ENCODE results near the gene ACAA2. TPM values are rescaled to one million over a fixed set of nuclear protein-coding genes. Genes with fewer than 3 reads are reported as not detected.
A peak's percentile ranks its signal among the peaks of the same experiment; 100 is the strongest.

The ACAA2 gene
- polyA plus RNA-seq, 1 donor (not counting 4 experiments of a cell fraction or from before 2014, with no cell fraction given) = 2.3 TPM

GRCh38 chr18:49778826-49779465 is 34.4 kb downstream of the ACAA2 start:
- Histone ChIP-seq H3K9ac (ENCODE audit: control insufficient read depth, extremely low read depth, insufficient read depth, low read length) (no peak overlapping the region), H4K20me1 (ENCODE audit: control insufficient read depth, extremely low read depth, insufficient read depth, low read length) (no peaks in the 10 kb centered on the region), H3K4me2 (ENCODE audit: control insufficient read depth, extremely low read depth, insufficient read depth, low read depth, low read length) (no peak overlapping the region), H2AFZ (ENCODE audit: control insufficient read depth, low read length) (peak overlapping the region; percentile 47), H3K9me3 (ENCODE audit: control insufficient read depth, low read depth, low read length) (no peaks in the 10 kb centered on the region), H3K9me1 (ENCODE audit: control insufficient read depth, extremely low read depth, insufficient read depth, low read length) (no peaks in the 10 kb centered on the region), H3K27ac (ENCODE audit: control insufficient read depth, insufficient read depth, low read length) (no peak overlapping the region), H3K27me3 (ENCODE audit: control insufficient read depth, extremely low read depth, insufficient read depth, low read length) (no peaks in the 10 kb centered on the region), H3K4me1 (ENCODE audit: control insufficient read depth, extremely low read depth, insufficient read depth, low read length) (peaks cover 7% of the 10 kb centered on the region), H3K36me3 (ENCODE audit: control insufficient read depth in 2 of 2, extremely low read depth in 1 of 2, insufficient read depth in 2 of 2, low read length in 2 of 2) (no peaks in the 10 kb centered on the region), H3K4me3 (ENCODE audit: control insufficient read depth in 2 of 3, extremely low read depth in 1 of 3, insufficient read depth in 2 of 3, low read depth in 1 of 3, low read length in 3 of 3) (no peak overlapping the region), H3K79me2 (ENCODE audit: control insufficient read depth, insufficient read depth, low read length) (no peaks in the 10 kb centered on the region)
- FAIRE-seq (no peak), DNase-seq (ENCODE audit: low read depth, low spot score) (peak; percentile 13)
- TF ChIP-seq EZH2 (IDR thresholded peaks at IDR 0.05; ENCODE audit: low read length) = no peak
- TF ChIP-seq, protein P1, sequence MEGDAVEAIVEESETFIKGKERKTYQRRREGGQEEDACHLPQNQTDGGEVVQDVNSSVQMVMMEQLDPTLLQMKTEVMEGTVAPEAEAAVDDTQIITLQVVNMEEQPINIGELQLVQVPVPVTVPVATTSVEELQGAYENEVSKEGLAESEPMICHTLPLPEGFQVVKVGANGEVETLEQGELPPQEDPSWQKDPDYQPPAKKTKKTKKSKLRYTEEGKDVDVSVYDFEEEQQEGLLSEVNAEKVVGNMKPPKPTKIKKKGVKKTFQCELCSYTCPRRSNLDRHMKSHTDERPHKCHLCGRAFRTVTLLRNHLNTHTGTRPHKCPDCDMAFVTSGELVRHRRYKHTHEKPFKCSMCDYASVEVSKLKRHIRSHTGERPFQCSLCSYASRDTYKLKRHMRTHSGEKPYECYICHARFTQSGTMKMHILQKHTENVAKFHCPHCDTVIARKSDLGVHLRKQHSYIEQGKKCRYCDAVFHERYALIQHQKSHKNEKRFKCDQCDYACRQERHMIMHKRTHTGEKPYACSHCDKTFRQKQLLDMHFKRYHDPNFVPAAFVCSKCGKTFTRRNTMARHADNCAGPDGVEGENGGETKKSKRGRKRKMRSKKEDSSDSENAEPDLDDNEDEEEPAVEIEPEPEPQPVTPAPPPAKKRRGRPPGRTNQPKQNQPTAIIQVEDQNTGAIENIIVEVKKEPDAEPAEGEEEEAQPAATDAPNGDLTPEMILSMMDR (optimal IDR thresholded peaks at IDR 0.05 in 1 of 3, IDR thresholded peaks at IDR 0.05 in 1 of 3, conservative IDR thresholded peaks at IDR 0.05 in 1 of 3; ENCODE audit: extremely low read depth in 1 of 3, insufficient read depth in 2 of 3, low read length in 3 of 3) = no peak
- dilution Hi-C loops (cut with MboI; ENCODE audit: extremely low pct_ligation_motif_present, low sequenced_read_pairs) = no loop called here

DNA sequence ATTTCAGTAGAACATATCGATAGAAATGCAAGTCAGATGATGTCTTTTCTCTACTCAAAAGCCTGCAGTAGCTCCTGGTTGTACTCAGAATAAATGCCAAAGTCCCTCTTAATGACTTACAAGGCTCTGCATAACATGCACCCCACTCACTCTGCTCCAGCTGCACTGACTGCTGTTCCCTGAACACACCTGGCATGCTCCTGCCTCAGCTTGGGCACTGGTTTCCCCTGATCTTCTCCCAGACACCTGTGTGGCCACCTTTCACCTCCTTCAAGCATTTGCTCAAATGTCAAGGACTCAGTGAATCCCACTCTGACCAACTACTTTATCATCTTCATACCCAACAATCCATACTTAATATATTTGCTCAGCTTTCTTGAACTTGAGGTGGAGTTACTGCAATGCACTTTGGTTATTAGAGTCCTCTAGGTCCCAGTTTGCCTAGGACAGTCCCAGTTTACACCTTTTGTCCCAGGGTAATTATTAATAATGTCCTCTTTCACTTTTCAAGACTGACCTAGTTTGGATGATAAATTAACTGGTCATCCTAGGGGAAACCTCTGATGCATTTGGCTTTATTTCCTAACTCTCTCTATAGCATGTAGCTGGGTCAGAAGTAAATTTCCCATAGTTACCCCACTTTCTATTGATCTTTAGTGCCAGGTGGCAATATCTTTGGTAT is 44.1 kb downstream of the ACAA2 start:
- Histone ChIP-seq H2AFZ (ENCODE audit: control insufficient read depth, low read length) (no peak overlapping the region), H3K9ac (ENCODE audit: control insufficient read depth, extremely low read depth, insufficient read depth, low read length) (no peak overlapping the region), H3K9me1 (ENCODE audit: control insufficient read depth, extremely low read depth, insufficient read depth, low read length) (no peaks in the 10 kb centered on the region), H3K36me3 (ENCODE audit: control insufficient read depth in 2 of 2, extremely low read depth in 1 of 2, insufficient read depth in 2 of 2, low read length in 2 of 2) (no peaks in the 10 kb centered on the region), H3K27me3 (ENCODE audit: control insufficient read depth, extremely low read depth, insufficient read depth, low read length) (no peaks in the 10 kb centered on the region), H3K4me1 (ENCODE audit: control insufficient read depth, extremely low read depth, insufficient read depth, low read length) (no peaks in the 10 kb centered on the region), H4K20me1 (ENCODE audit: control insufficient read depth, extremely low read depth, insufficient read depth, low read length) (no peaks in the 10 kb centered on the region), H3K4me3 (ENCODE audit: control insufficient read depth in 2 of 3, extremely low read depth in 1 of 3, insufficient read depth in 2 of 3, low read depth in 1 of 3, low read length in 3 of 3) (no peak overlapping the region), H3K4me2 (ENCODE audit: control insufficient read depth, extremely low read depth, insufficient read depth, low read depth, low read length) (no peak overlapping the region), H3K79me2 (ENCODE audit: control insufficient read depth, insufficient read depth, low read length) (no peaks in the 10 kb centered on the region), H3K27ac (ENCODE audit: control insufficient read depth, insufficient read depth, low read length) (no peak overlapping the region), H3K9me3 (ENCODE audit: control insufficient read depth, low read depth, low read length) (no peaks in the 10 kb centered on the region)
- dilution Hi-C loops (cut with MboI; ENCODE audit: extremely low pct_ligation_motif_present, low sequenced_read_pairs) = no loop called here
- TF ChIP-seq, protein P1 (optimal IDR thresholded peaks at IDR 0.05 in 1 of 3, IDR thresholded peaks at IDR 0.05 in 1 of 3, conservative IDR thresholded peaks at IDR 0.05 in 1 of 3; ENCODE audit: extremely low read depth in 1 of 3, insufficient read depth in 2 of 3, low read length in 3 of 3) = no peak
- DNase-seq (ENCODE audit: low read depth, low spot score) (no peak), FAIRE-seq (no peak)

Data from keratinocyte (primary cell).